ENCODE measurements around the gene GPR180. TPM values are rescaled to one million over a fixed set of nuclear protein-coding genes. Genes with fewer than 3 reads are reported as not detected.

GPR180 gene
- total RNA-seq, 1 donor from 2014 or later: 6.6 TPM

DNA sequence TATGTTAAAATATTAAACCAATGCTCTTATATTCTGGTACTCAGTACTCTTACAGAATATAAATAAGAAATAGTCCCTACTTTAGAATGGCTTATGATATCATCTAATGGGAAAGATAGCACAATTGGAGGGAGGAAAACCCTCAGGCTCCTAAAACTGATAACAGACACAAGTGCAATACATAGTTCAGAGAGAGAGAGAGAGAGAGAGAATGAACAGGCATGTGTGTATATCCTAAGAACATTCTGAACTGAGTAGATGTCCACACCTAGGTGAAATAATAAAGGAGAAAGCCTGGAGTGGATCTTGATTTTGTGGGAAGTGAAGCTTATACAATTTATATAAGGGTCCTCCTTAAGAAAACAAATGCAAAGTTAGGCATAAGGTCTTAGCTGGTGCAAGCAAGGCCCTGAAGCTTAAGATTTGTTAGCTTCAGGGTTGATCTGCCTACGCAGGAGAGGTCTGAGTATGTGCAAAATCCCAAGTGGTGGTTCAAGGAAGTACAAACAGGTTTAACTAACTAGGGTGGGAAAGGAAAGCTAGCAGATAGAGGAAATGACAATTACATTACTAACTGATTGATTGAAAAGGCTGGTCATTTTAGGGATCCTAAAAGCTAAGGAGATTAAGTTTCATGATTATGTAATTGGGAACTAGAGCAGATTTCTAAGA lies 57.4 kb downstream of the GPR180 start:
- H3K36me3 Mint-ChIP-seq (ENCODE audit: low read depth): peaks cover 2% of the 10 kb centered on the region
- peaks cover 40% of the 10 kb centered on the region for H3K4me1 Mint-ChIP-seq
- peaks cover 6% of the 10 kb centered on the region for H3K9me3 Mint-ChIP-seq
- no peak overlapping the region for H3K4me3 Mint-ChIP-seq
- DNase-seq (ENCODE audit: low read depth, low spot score): no peak
- peaks cover 13% of the 10 kb centered on the region for H3K27me3 Mint-ChIP-seq (ENCODE audit: low read depth)
- H3K27ac Mint-ChIP-seq (ENCODE audit: unreplicated experiment): peak overlapping the region; percentile 59
- TF ChIP-seq, protein P1, sequence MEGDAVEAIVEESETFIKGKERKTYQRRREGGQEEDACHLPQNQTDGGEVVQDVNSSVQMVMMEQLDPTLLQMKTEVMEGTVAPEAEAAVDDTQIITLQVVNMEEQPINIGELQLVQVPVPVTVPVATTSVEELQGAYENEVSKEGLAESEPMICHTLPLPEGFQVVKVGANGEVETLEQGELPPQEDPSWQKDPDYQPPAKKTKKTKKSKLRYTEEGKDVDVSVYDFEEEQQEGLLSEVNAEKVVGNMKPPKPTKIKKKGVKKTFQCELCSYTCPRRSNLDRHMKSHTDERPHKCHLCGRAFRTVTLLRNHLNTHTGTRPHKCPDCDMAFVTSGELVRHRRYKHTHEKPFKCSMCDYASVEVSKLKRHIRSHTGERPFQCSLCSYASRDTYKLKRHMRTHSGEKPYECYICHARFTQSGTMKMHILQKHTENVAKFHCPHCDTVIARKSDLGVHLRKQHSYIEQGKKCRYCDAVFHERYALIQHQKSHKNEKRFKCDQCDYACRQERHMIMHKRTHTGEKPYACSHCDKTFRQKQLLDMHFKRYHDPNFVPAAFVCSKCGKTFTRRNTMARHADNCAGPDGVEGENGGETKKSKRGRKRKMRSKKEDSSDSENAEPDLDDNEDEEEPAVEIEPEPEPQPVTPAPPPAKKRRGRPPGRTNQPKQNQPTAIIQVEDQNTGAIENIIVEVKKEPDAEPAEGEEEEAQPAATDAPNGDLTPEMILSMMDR (conservative IDR thresholded peaks at IDR 0.05): peak; percentile 29

DNA sequence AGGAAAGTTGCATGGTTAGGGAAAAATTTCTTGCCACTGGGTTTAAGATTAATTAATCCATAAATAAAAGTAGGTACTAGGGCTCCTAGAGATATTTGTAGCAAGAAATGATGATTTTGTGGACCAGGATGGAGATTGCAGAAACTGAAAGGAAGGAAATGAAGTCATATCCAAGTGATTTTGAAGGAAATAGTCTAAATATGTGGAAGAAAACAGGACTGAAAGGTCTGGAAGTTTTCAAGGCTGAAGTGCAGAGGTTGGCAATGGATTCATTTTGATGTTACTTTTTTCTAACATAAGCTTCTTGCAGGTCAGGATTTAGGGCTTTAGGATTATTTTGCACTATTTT lies 57.9 kb downstream of the GPR180 start:
- Mint-ChIP-seq H3K27ac (ENCODE audit: unreplicated experiment) (peak overlapping the region; percentile 59), H3K4me3 (no peak overlapping the region)

DNA sequence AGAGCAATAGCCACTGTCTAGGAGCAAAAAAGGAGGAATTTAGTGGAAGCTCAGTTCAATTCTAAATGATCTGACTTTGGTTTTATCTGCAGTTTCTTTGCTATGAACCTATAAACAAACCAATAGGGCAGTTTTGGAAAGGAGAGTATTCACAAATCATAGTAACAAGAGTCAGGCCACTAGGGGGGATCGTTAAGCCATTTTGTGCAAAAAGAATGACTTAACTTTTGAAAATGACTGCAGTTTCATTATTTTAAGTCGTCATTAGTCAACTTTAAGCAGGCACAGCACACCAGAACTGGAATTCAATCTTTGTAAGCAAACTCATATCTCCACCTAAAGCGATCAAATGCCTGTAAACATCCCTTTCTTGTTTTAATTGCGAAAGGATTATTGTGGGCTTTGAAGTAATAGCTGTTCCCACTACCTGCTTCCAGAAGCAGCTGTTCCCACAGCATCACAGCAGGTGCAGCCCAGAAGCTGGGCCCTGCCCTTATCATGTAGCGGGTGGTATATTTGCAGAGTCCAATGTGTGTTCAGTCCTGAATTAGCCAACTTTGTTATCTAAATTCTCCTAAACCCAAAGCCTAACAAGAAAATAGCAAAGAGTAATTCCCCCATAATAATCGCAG lies 59.2 kb downstream of the GPR180 start:
- H3K27me3 Mint-ChIP-seq (ENCODE audit: low read depth): peaks cover 13% of the 10 kb centered on the region
- DNase-seq (ENCODE audit: low read depth, low spot score): peak; percentile 12
- peaks cover 2% of the 10 kb centered on the region for H3K36me3 Mint-ChIP-seq (ENCODE audit: low read depth)
- TF ChIP-seq, protein P1 (conservative IDR thresholded peaks at IDR 0.05): peak; percentile 62
- H3K27ac Mint-ChIP-seq (ENCODE audit: unreplicated experiment): no peak overlapping the region
- peaks cover 51% of the 10 kb centered on the region for H3K4me1 Mint-ChIP-seq
- H3K9me3 Mint-ChIP-seq: peaks cover 4% of the 10 kb centered on the region
- peak overlapping the region; percentile 52 for H3K4me3 Mint-ChIP-seq

More for the DNA sequence above, 57.9 kb downstream of the GPR180 start:
- TF ChIP-seq, protein P1 (conservative IDR thresholded peaks at IDR 0.05): no peak
- Mint-ChIP-seq H3K9me3 (peaks cover 6% of the 10 kb centered on the region), H3K36me3 (ENCODE audit: low read depth) (peaks cover 2% of the 10 kb centered on the region), H3K4me1 (peaks cover 41% of the 10 kb centered on the region), H3K27me3 (ENCODE audit: low read depth) (peaks cover 13% of the 10 kb centered on the region)
- DNase-seq (ENCODE audit: low read depth, low spot score): no peak

DNA sequence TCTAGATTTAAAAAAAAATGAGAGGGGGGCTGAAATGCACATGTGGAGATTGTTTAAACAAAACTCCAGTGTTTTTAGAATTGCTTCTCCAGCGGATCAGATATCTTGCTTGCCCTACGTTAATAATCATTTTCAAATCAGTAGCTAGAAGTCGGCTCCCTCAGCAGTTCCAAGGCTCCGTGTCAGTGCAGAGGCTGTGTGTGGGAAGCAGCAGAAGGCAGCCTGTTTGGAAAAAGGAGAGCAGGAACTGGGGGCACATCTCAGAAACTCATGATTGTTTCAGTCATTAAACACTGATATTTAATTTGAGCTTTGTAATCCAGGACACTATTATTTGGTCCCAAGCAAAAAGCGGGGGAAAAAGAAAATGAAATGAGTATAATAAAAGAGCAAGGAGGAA lies 59.7 kb downstream of the GPR180 start:
- no peaks in the 10 kb centered on the region for H3K9me3 Mint-ChIP-seq
- TF ChIP-seq, protein P1 (conservative IDR thresholded peaks at IDR 0.05): no peak
- H3K27me3 Mint-ChIP-seq (ENCODE audit: low read depth): peaks cover 16% of the 10 kb centered on the region
- peak overlapping the region; percentile 41 for H3K27ac Mint-ChIP-seq (ENCODE audit: unreplicated experiment)
- no peak for DNase-seq (ENCODE audit: low read depth, low spot score)
- H3K4me3 Mint-ChIP-seq: peak overlapping the region; percentile 52
- peaks cover 56% of the 10 kb centered on the region for H3K4me1 Mint-ChIP-seq
- H3K36me3 Mint-ChIP-seq (ENCODE audit: low read depth): no peaks in the 10 kb centered on the region

DNA sequence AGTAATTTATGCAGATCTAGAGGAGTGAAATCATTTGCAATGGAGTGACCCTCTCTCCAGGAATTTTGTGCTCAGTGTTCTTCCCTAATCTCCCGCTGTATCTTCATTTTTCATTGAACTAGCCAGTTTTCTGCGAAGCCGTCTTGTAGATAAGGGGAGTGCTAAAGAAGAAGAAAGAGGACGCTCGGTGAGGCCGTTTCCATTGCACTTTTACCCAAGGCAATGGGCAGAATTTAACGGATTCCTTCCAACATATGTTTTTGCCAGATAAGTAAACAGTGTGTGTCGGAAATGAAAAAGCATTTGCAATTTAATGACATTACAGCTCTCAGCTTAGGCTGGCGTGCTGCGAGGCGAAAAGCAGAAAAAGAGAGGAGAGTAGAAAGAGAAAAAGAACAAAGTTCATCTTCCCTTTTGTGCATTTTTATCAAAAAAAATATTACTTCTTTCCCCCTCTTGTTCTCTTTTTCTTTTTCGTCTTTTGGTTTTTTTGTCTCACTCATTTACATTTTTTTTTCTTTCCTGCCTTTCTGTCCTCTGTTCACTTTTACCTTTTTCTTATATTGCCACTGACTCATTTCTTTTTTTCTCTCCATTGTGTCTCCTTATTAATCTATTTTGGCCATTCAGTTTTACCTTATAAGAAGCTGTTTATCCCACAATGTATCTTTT lies 60.8 kb downstream of the GPR180 start:
- H3K4me3 Mint-ChIP-seq: peak overlapping the region; percentile 52
- peaks cover 63% of the 10 kb centered on the region for H3K4me1 Mint-ChIP-seq
- H3K9me3 Mint-ChIP-seq: no peaks in the 10 kb centered on the region
- DNase-seq (ENCODE audit: low read depth, low spot score): no peak
- H3K27me3 Mint-ChIP-seq (ENCODE audit: low read depth): peaks cover 19% of the 10 kb centered on the region
- TF ChIP-seq, protein P1 (conservative IDR thresholded peaks at IDR 0.05): no peak
- H3K27ac Mint-ChIP-seq (ENCODE audit: unreplicated experiment): peak overlapping the region; percentile 7
- no peaks in the 10 kb centered on the region for H3K36me3 Mint-ChIP-seq (ENCODE audit: low read depth)

Measured in neural crest cell (in vitro differentiated cells).